IMR-90 (cell line): ENCODE data around the gene L3MBTL4. TPM values are rescaled to one million over a fixed set of nuclear protein-coding genes. Genes with fewer than 3 reads are reported as not detected.

Source experiments
- ATAC-seq: fragments of 200-7000 bp; cut with Tn5 transposase; 2 replicates; pipeline ENCODE4 v1.9.1; 2020; ENCODE audit warnings: low read depth, mild to moderate bottlenecking, moderate library complexity
- BruUV-seq: library from RNA; stranded (reverse); fragments of 400-500 nt; replicated peaks from 2 replicates; lab custom pipeline; 2021; lab: Mats Ljungman, UMichigan
- CTCF ChIA-PET: fragments of 300-600 bp; formaldehyde crosslinking; extraction: SDS; loops from one replicate; lab custom pipeline; 2021; ENCODE audit warnings: antibody characterized with exemption; lab: Yijun Ruan, JAX
- POLR2A ChIA-PET: fragments of 300-600 bp; sonication (Branson Sonifier 250); formaldehyde crosslinking; loops from one replicate; lab custom pipeline; 2022; ENCODE audit warnings: antibody characterized with exemption; ENCODE audit not compliant: unreplicated experiment; lab: Charles Lee
- DNase-seq: peaks from one replicate; pipeline ENCODE4 v3.0.0; 2013
- H2AFZ ChIP-seq: replicated peaks from 2 replicates; pipeline ENCODE3; 2013; ENCODE audit warnings: low read length, mild to moderate bottlenecking; ENCODE audit not compliant: poor library complexity
- H2AK5ac ChIP-seq: 2 replicates; pipeline ENCODE4 v1.6.1; 2013; ENCODE audit warnings: low read depth, low read length, inconsistent platforms
- H2AK9ac ChIP-seq: replicated peaks from 2 replicates; pipeline ENCODE3; 2013; ENCODE audit warnings: mild to moderate bottlenecking, low read depth, low read length, moderate library complexity; ENCODE audit not compliant: poor library complexity
- H2BK120ac ChIP-seq: 2 replicates; pipeline ENCODE4 v1.6.1; 2013; ENCODE audit warnings: low read depth, low read length, inconsistent platforms
- H2BK15ac ChIP-seq: 3 replicates; pipeline ENCODE4 v1.6.1; 2013; ENCODE audit warnings: low read depth, low read length, inconsistent platforms
- H2BK20ac ChIP-seq: 2 replicates; pipeline ENCODE4 v1.6.1; 2013; ENCODE audit warnings: low read depth, mild to moderate bottlenecking, inconsistent platforms, low read length, moderate library complexity
- H2BK5ac ChIP-seq: 2 replicates; pipeline ENCODE4 v1.6.1; 2013; ENCODE audit warnings: mild to moderate bottlenecking, low read depth, low read length, inconsistent platforms; ENCODE audit not compliant: poor library complexity, severe bottlenecking
- H3K14ac ChIP-seq: replicated peaks from 2 replicates; pipeline ENCODE4 v1.6.1; 2013; ENCODE audit warnings: low read depth, low read length, inconsistent platforms
- H3K18ac ChIP-seq: 2 replicates; pipeline ENCODE4 v1.6.1; 2013; ENCODE audit warnings: low read depth, low read length, control low read depth
- H3K23ac ChIP-seq: 2 replicates; pipeline ENCODE4 v1.6.1; 2013; ENCODE audit warnings: low read depth, low read length, inconsistent platforms
- H3K27ac ChIP-seq: 2 replicates; pipeline ENCODE4 v1.5.1; 2013; ENCODE audit warnings: mild to moderate bottlenecking, control low read depth, low read length; ENCODE audit not compliant: insufficient read depth
- H3K27me3 ChIP-seq: 2 replicates; pipeline ENCODE4 v1.6.1; 2013; ENCODE audit warnings: low read length; ENCODE audit not compliant: control insufficient read depth, insufficient read depth
- H3K36me3 ChIP-seq: 2 replicates; pipeline ENCODE4 v1.6.1; 2013; ENCODE audit warnings: low read length, mixed read lengths; ENCODE audit not compliant: control insufficient read depth, insufficient read depth
- H3K4ac ChIP-seq: 2 replicates; pipeline ENCODE4 v1.6.1; 2013; ENCODE audit warnings: low read depth, low read length, inconsistent platforms
- H3K4me1 ChIP-seq: 2 replicates; pipeline ENCODE4 v1.6.1; 2013; ENCODE audit warnings: low read length, mixed read lengths; ENCODE audit not compliant: control insufficient read depth, insufficient read depth
- H3K4me2 ChIP-seq: 2 replicates; pipeline ENCODE4 v1.6.1; 2013; ENCODE audit warnings: low read depth, mild to moderate bottlenecking, control low read depth, low read length, moderate library complexity
- H3K4me3 ChIP-seq: 2 replicates; pipeline ENCODE4 v1.5.1; 2013; ENCODE audit warnings: low read depth, mild to moderate bottlenecking, control low read depth, low read length, moderate library complexity; ENCODE audit not compliant: insufficient read depth
- H3K56ac ChIP-seq: 2 replicates; pipeline ENCODE4 v1.6.1; 2013; ENCODE audit warnings: low read length, inconsistent platforms; ENCODE audit not compliant: insufficient read depth; ENCODE audit errors: extremely low read depth
- H3K79me1 ChIP-seq, 2 experiments: 2 replicates each; pipeline ENCODE4 v1.6.1; 2013; ENCODE audit warnings: low read length in 2 of 2, inconsistent platforms in 1 of 2, low read depth in 1 of 2
- H3K9ac ChIP-seq: 2 replicates; pipeline ENCODE4 v1.6.1; 2013; ENCODE audit warnings: low read depth, low read length, control low read depth
- H3K9me1 ChIP-seq: 2 replicates; pipeline ENCODE4 v1.6.1; 2013; ENCODE audit warnings: low read length, inconsistent platforms; ENCODE audit not compliant: insufficient read depth
- H3K9me3 ChIP-seq: 2 replicates; pipeline ENCODE4 v1.6.1; 2013; ENCODE audit warnings: low read length; ENCODE audit not compliant: control insufficient read depth, insufficient read depth
- H4K20me1 ChIP-seq: 2 replicates; pipeline ENCODE4 v1.6.1; 2013; ENCODE audit warnings: low read length, inconsistent platforms; ENCODE audit not compliant: insufficient read depth
- H4K5ac ChIP-seq: 2 replicates; pipeline ENCODE4 v1.6.1; 2013; ENCODE audit warnings: mild to moderate bottlenecking, low read depth, low read length, control low read depth
- H4K8ac ChIP-seq, 2 experiments: 2 replicates each; pipeline ENCODE4 v1.6.1; 2013; ENCODE audit warnings: low read depth in 2 of 2, low read length in 2 of 2, control low read depth in 1 of 2, inconsistent platforms in 1 of 2
- H4K91ac ChIP-seq: 2 replicates; pipeline ENCODE4 v1.6.1; 2013; ENCODE audit warnings: low read depth, low read length, inconsistent platforms; ENCODE audit not compliant: insufficient read depth
- BHLHE40 ChIP-seq: fragments of 150-350 bp; IDR thresholded peaks from 2 replicates; pipeline ENCODE4 v1.6.1; 2016; ENCODE audit warnings: mild to moderate bottlenecking, low read depth, low read length
- CEBPB ChIP-seq: IDR thresholded peaks from 2 replicates; pipeline ENCODE4 v1.6.1; 2012; ENCODE audit warnings: low read depth, low read length, improper control_type of control experiment
- CHD1 ChIP-seq: IDR thresholded peaks from 2 replicates; pipeline ENCODE4 v1.6.1; 2012; ENCODE audit warnings: low read depth, low read length, improper control_type of control experiment
- CTCF ChIP-seq: conservative IDR thresholded peaks from 2 replicates; pipeline ENCODE4 v1.5.1; 2012; ENCODE audit warnings: mild to moderate bottlenecking, low read depth, low read length, improper control_type of control experiment
- MAFK ChIP-seq: IDR thresholded peaks from 2 replicates; pipeline ENCODE4 v1.6.1; 2012; ENCODE audit warnings: low read depth, low read length, improper control_type of control experiment
- MAZ ChIP-seq: IDR thresholded peaks from 2 replicates; pipeline ENCODE4 v1.6.1; 2012; ENCODE audit warnings: low read depth, mild to moderate bottlenecking, low read length, improper control_type of control experiment, moderate library complexity, borderline replicate concordance
- MXI1 ChIP-seq: IDR thresholded peaks from 2 replicates; pipeline ENCODE4 v1.6.1; 2012; ENCODE audit warnings: low read depth, mild to moderate bottlenecking, low read length, moderate library complexity, borderline replicate concordance
- NFE2L2 ChIP-seq: fragments of 150-350 bp; IDR thresholded peaks from 2 replicates; pipeline ENCODE4 v1.6.1; 2016; ENCODE audit warnings: low read depth, mild to moderate bottlenecking, low read length
- POLR2A ChIP-seq: IDR thresholded peaks from 2 replicates; pipeline ENCODE4 v1.6.1; 2012; ENCODE audit warnings: mild to moderate bottlenecking, low read depth, low read length
- RAD21 ChIP-seq: IDR thresholded peaks from 2 replicates; pipeline ENCODE4 v1.6.1; 2012; ENCODE audit warnings: low read length, improper control_type of control experiment
- RFX5 ChIP-seq: IDR thresholded peaks from 2 replicates; pipeline ENCODE4 v1.8.0; 2012; ENCODE audit warnings: low read depth, mild to moderate bottlenecking, low read length, moderate library complexity
- SMC3 ChIP-seq: fragments of 150-350 bp; IDR thresholded peaks from 2 replicates; pipeline ENCODE4 v1.6.1; 2016; ENCODE audit warnings: low read depth, mild to moderate bottlenecking, antibody characterized with exemption, low read length, moderate library complexity
- USF2 ChIP-seq: fragments of 150-350 bp; IDR thresholded peaks from 2 replicates; pipeline ENCODE4 v1.6.1; 2017; ENCODE audit warnings: mild to moderate bottlenecking, antibody characterized with exemption, low read length, low read depth
- dilution Hi-C: fragments of 300-500 bp; cut with HindIII; formaldehyde crosslinking; loops from one replicate; pipeline ENCODE4 v1.14.3; 2018; ENCODE audit warnings: low sequenced_read_pairs; ENCODE audit not compliant: unreplicated experiment
- in situ Hi-C: fragments of 300-500 bp; cut with MboI; formaldehyde crosslinking; loops from 3 replicates; pipeline ENCODE4 v1.14.3; 2019; ENCODE audit warnings: low sequenced_read_pairs, inconsistent platforms, mixed read lengths
- intact Hi-C: fragments of 100-400 bp; cut with micrococcal nuclease; formaldehyde crosslinking; loops from 2 replicates; pipeline ENCODE4 v1.10.0; 2022
- polyA plus RNA-seq, 3 experiments: library from polyadenylated mRNA; depleted of rRNA; stranded (reverse); fragments of >200 nt; gene quantifications; 2 replicates each; pipeline ENCODE4 v1.2.3, GENCODE V29; 2012; ENCODE audit warnings: low replicate concordance in 1 of 3
- total RNA-seq: library from RNA; depleted of rRNA; stranded (reverse); fragments of >200 nt; gene quantifications from 2 replicates; pipeline ENCODE4 v1.2.3, GENCODE V29; 2012
- TF ChIP-seq, protein P1 (sequence below): fragments of 150-350 bp; IDR thresholded peaks from 2 replicates; pipeline ENCODE4 v1.6.1; 2016; ENCODE audit warnings: low read depth, mild to moderate bottlenecking, low read length, moderate library complexity, borderline replicate concordance

The L3MBTL4 gene
- total and polyA plus RNA-seq, 2 of the 4 experiments (the other 2 are of a cell fraction), result under 0.01 to 0.02 TPM

- H4K91ac ChIP-seq, result no peak overlapping the region
- no peak overlapping the region for H3K4me2 ChIP-seq
- TF ChIP-seq MAZ (no peak), CHD1 (no peak), RFX5 (no peak), NFE2L2 (no peak), CEBPB (no peak), CTCF (no peak), MXI1 (no peak), MAFK (no peak), RAD21 (no peak), BHLHE40 (no peak), POLR2A (no peak), SMC3 (no peak), USF2 (no peak)
- TF ChIP-seq, protein P1, sequence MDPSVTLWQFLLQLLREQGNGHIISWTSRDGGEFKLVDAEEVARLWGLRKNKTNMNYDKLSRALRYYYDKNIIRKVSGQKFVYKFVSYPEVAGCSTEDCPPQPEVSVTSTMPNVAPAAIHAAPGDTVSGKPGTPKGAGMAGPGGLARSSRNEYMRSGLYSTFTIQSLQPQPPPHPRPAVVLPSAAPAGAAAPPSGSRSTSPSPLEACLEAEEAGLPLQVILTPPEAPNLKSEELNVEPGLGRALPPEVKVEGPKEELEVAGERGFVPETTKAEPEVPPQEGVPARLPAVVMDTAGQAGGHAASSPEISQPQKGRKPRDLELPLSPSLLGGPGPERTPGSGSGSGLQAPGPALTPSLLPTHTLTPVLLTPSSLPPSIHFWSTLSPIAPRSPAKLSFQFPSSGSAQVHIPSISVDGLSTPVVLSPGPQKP, result no peak
- H2AK5ac ChIP-seq, result no peak overlapping the region
- no peaks in the 10 kb centered on the region for H3K36me3 ChIP-seq
- no peak overlapping the region for H3K9ac ChIP-seq
- no peaks in the 10 kb centered on the region for H3K9me1 ChIP-seq
- no peaks in the 10 kb centered on the region for H3K79me1 ChIP-seq
- H3K4me1 ChIP-seq, result peaks cover 7% of the 10 kb centered on the region
- H2BK15ac ChIP-seq, result no peak overlapping the region
- peaks cover 3% of the 10 kb centered on the region; the same call in 1 of the 2 replicates for H3K9me3 ChIP-seq
- no peak overlapping the region for H3K27ac ChIP-seq
- in situ Hi-C loops, result no loop called here
- H2AFZ ChIP-seq, result no peak overlapping the region
- no peak overlapping the region for H2BK5ac ChIP-seq
- ATAC-seq (no peak), DNase-seq (no peak)
- BruUV-seq, result no TSS peak
- no peak overlapping the region for H3K4ac ChIP-seq
- H3K4me3 ChIP-seq, result no peak overlapping the region
- intact Hi-C loops, result no loop called here
- H2BK120ac ChIP-seq, result no peak overlapping the region
- POLR2A ChIA-PET, result no interaction called here
- H4K20me1 ChIP-seq, result no peaks in the 10 kb centered on the region
- no peak overlapping the region for H3K23ac ChIP-seq
- H2BK20ac ChIP-seq, result no peak overlapping the region
- H3K14ac ChIP-seq, result no peak overlapping the region
- no peak overlapping the region for H3K56ac ChIP-seq
- CTCF ChIA-PET, result no interaction called here
- no peak overlapping the region for H3K18ac ChIP-seq
- no peak overlapping the region for H4K8ac ChIP-seq
- no peak overlapping the region for H2AK9ac ChIP-seq
- dilution Hi-C loops, result no loop called here
- H3K27me3 ChIP-seq, result no peaks in the 10 kb centered on the region; the same call in 1 of the 2 replicates
- H4K5ac ChIP-seq, result no peak overlapping the region
These were observed 415.8 kb downstream of the L3MBTL4 start for GRCh38 chr18:5998907-5999306.
